ENCODE results near the gene DCAF10. TPM values are rescaled to one million over a fixed set of nuclear protein-coding genes. Genes with fewer than 3 reads are reported as not detected.

Gene DCAF10
- polyA plus RNA-seq, 1 donor from 2014 or later = 23.3 TPM

GRCh38 chr9:37911271-37911681, 110.7 kb downstream of the DCAF10 start:
- H3F3A ChIP-seq (ENCODE audit: insufficient read depth, low read length, poor library complexity, severe bottlenecking) = no peaks in the 10 kb centered on the region
- H3K36me3 ChIP-seq (ENCODE audit: insufficient read depth, low read length) = no peaks in the 10 kb centered on the region
- no peak overlapping the region for H3K27ac ChIP-seq (ENCODE audit: low read length)
- no peak overlapping the region for H2AFZ ChIP-seq (ENCODE audit: low read depth, low read length)
- H3K9ac ChIP-seq (ENCODE audit: low read length) = no peak overlapping the region
- no peaks in the 10 kb centered on the region for H3K79me2 ChIP-seq (replicated peaks; ENCODE audit: insufficient read depth, low read length)
- no peaks in the 10 kb centered on the region for H3K27me3 ChIP-seq (ENCODE audit: insufficient read depth, low read depth, low read length)
- H3K9me2 ChIP-seq (ENCODE audit: insufficient read depth, low read length) = no peaks in the 10 kb centered on the region
- H3K4me3 ChIP-seq (ENCODE audit: low read length) = no peak overlapping the region
- no peaks in the 10 kb centered on the region for H3K9me3 ChIP-seq (ENCODE audit: low read length)
- no peak for TF ChIP-seq REST (IDR thresholded peaks at IDR 0.05; ENCODE audit: borderline replicate concordance)
- no peak for TF ChIP-seq TAF1 (IDR thresholded peaks at IDR 0.05; ENCODE audit: low read depth)
- no peak for TF ChIP-seq MXI1 (conservative IDR thresholded peaks at IDR 0.05; ENCODE audit: poor library complexity, severe bottlenecking)
- TF ChIP-seq SMC3 (conservative IDR thresholded peaks at IDR 0.05; ENCODE audit: poor library complexity) = no peak
- TF ChIP-seq POLR2AphosphoS5 (IDR thresholded peaks at IDR 0.05) = no peak
- no peak for TF ChIP-seq CTCF (IDR thresholded peaks at IDR 0.05; ENCODE audit: poor library complexity, severe bottlenecking)
- no peak overlapping the region for H3K4me2 ChIP-seq (ENCODE audit: low read length)
- H4K20me1 ChIP-seq (ENCODE audit: insufficient read depth) = no peaks in the 10 kb centered on the region

GRCh38 chr9:37913480-37914153, 113.0 kb downstream of the DCAF10 start:
- H3K27me3 ChIP-seq (ENCODE audit: insufficient read depth, low read depth, low read length) = no peaks in the 10 kb centered on the region
- no peaks in the 10 kb centered on the region for H3K79me2 ChIP-seq (replicated peaks; ENCODE audit: insufficient read depth, low read length)
- TF ChIP-seq EP300 (conservative IDR thresholded peaks at IDR 0.05; ENCODE audit: poor library complexity, severe bottlenecking) = peak; percentile 44
- no peak for TF ChIP-seq EZH2 (IDR thresholded peaks at IDR 0.05; ENCODE audit: borderline replicate concordance, insufficient read depth, low read length, poor library complexity, severe bottlenecking)
- peak; percentile 6 for TF ChIP-seq POLR2AphosphoS5 (IDR thresholded peaks at IDR 0.05)
- TF ChIP-seq CTCF (IDR thresholded peaks at IDR 0.05; ENCODE audit: poor library complexity, severe bottlenecking) = peak; percentile 99
- peak; percentile 51 for TF ChIP-seq MXI1 (conservative IDR thresholded peaks at IDR 0.05; ENCODE audit: poor library complexity, severe bottlenecking)
- TF ChIP-seq REST (IDR thresholded peaks at IDR 0.05; ENCODE audit: borderline replicate concordance) = no peak
- TF ChIP-seq SMC3 (conservative IDR thresholded peaks at IDR 0.05; ENCODE audit: poor library complexity) = peak; percentile 100
- no peak for TF ChIP-seq TAF1 (IDR thresholded peaks at IDR 0.05; ENCODE audit: low read depth)
- peak; percentile 100 for TF ChIP-seq RAD21 (conservative IDR thresholded peaks at IDR 0.05)
- no peaks in the 10 kb centered on the region for H3K36me3 ChIP-seq (ENCODE audit: insufficient read depth, low read length)
- H3K9me2 ChIP-seq (ENCODE audit: insufficient read depth, low read length) = no peaks in the 10 kb centered on the region
- H4K20me1 ChIP-seq (ENCODE audit: insufficient read depth) = no peaks in the 10 kb centered on the region
- no peak overlapping the region for H3K4me3 ChIP-seq (ENCODE audit: low read length)
- H3K27ac ChIP-seq (ENCODE audit: low read length) = no peak overlapping the region
- no peak overlapping the region for H3K9ac ChIP-seq (ENCODE audit: low read length)
- no peaks in the 10 kb centered on the region for H3F3A ChIP-seq (ENCODE audit: insufficient read depth, low read length, poor library complexity, severe bottlenecking)
- no peak overlapping the region for H2AFZ ChIP-seq (ENCODE audit: low read depth, low read length)
- no peak overlapping the region for H3K4me2 ChIP-seq (ENCODE audit: low read length)
- no peaks in the 10 kb centered on the region for H3K9me3 ChIP-seq (ENCODE audit: low read length)

Measured in neural cell (in vitro differentiated cells).